OCI-LY3 (cell line): ENCODE results near the gene WNT7B.

Source experiments
- H2AFZ ChIP-seq: fragments of 200-600, 300-600 bp; shearing (Covaris generic); 2 replicates; pipeline ENCODE4 v1.6.0; 2014; ENCODE audit warnings: antibody characterized with exemption, low read depth, low read length
- H3K27ac ChIP-seq: fragments of 200-600, 300-600 bp; sonication (generic); 2 replicates; pipeline ENCODE4 v1.5.1; 2014; ENCODE audit warnings: mild to moderate bottlenecking, low read length, moderate library complexity, mixed read lengths
- H3K27me3 ChIP-seq: fragments of 200-600, 300-600 bp; sonication (generic); 2 replicates; pipeline ENCODE4 v1.6.1; 2014; ENCODE audit warnings: low read depth, low read length, mixed read lengths
- H3K36me3 ChIP-seq: fragments of 200-600, 300-600 bp; sonication (generic); replicated peaks from 2 replicates; pipeline ENCODE3; 2014; ENCODE audit warnings: low read depth, low read length, mixed read lengths
- H3K4me1 ChIP-seq: fragments of 300-600, 200-600 bp; sonication (generic); 2 replicates; pipeline ENCODE4 v1.6.1; 2014; ENCODE audit warnings: low read length, mixed read lengths
- H3K4me2 ChIP-seq: fragments of 200-600, 300-600 bp; sonication (generic); 2 replicates; pipeline ENCODE4 v1.6.1; 2014; ENCODE audit warnings: low read length, mixed read lengths
- H3K4me3 ChIP-seq: fragments of 300-600, 200-600 bp; sonication (generic); 2 replicates; pipeline ENCODE4 v1.5.1; 2014; ENCODE audit warnings: antibody characterized with exemption, mild to moderate bottlenecking, low read length, moderate library complexity
- H3K79me2 ChIP-seq: fragments of 300-600, 200-600 bp; shearing (Covaris generic); 2 replicates; pipeline ENCODE4 v1.6.1; 2014; ENCODE audit warnings: mild to moderate bottlenecking, low read length, mixed read lengths
- H3K9ac ChIP-seq: fragments of 300-600, 200-600 bp; shearing (Covaris generic); 2 replicates; pipeline ENCODE4 v1.6.0; 2014; ENCODE audit warnings: mild to moderate bottlenecking, low read length, moderate library complexity
- H3K9me3 ChIP-seq: fragments of 200-600, 300-600 bp; shearing (Covaris generic); 2 replicates; pipeline ENCODE4 v1.6.1; 2014; ENCODE audit warnings: low read length, mixed read lengths; ENCODE audit not compliant: insufficient read depth
- H4K20me1 ChIP-seq: fragments of 200-600, 300-600 bp; sonication (generic); 2 replicates; pipeline ENCODE4 v1.6.1; 2016; ENCODE audit warnings: low read length, mixed read lengths; ENCODE audit not compliant: insufficient read depth
- CTCF ChIP-seq: fragments of 200-600, 300-600 bp; sonication (generic); IDR thresholded peaks from 2 replicates; pipeline ENCODE4 v1.5.1; 2014; ENCODE audit warnings: antibody characterized with exemption, low read length, low read depth
- EZH2phosphoT487 ChIP-seq: fragments of 200-600 bp; shearing (Covaris generic); IDR thresholded peaks from 2 replicates; pipeline ENCODE4 v1.6.1; 2018; ENCODE audit warnings: antibody characterized with exemption, mixed run types, low read depth

WNT7B gene

DNA sequence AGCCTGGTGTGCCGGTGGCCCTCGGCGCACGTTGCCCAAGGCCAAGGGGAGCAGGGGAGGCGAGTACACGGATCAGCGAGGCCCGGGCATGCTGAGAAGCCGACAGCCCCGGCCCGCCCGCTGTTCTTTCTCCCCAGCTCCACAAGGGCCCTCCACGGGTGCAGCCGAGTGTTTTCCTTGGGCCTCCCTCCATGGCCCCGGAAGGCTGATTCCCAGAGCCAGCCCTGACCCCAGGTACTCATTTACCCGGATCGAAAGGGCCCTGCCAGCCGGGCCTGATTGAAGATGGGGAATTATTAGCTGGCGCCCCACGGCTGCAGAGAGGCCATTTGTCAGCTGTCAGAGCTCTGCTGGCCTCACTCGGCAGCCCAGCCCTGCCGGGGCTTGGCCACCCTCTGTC, 53.1 kb downstream of the WNT7B start:
- 0 out of 2 replicates have a peak, but pooled peaks cover 3% of the 10 kb centered on the region for H3K27me3 ChIP-seq
- H4K20me1 ChIP-seq: no peaks in the 10 kb centered on the region
- H3K9ac ChIP-seq: no peak overlapping the region
- no peaks in the 10 kb centered on the region for H3K4me1 ChIP-seq
- no peaks in the 10 kb centered on the region for H3K79me2 ChIP-seq
- no peak overlapping the region for H3K4me2 ChIP-seq
- H3K27ac ChIP-seq: no peak overlapping the region
- TF ChIP-seq EZH2phosphoT487 (no peak), CTCF (no peak)
- no peak overlapping the region for H2AFZ ChIP-seq
- H3K36me3 ChIP-seq: no peaks in the 10 kb centered on the region
- no peaks in the 10 kb centered on the region for H3K9me3 ChIP-seq
- no peak overlapping the region for H3K4me3 ChIP-seq

GRCh38 chr22:45923212-45923611, 53.8 kb downstream of the WNT7B start:
- H3K79me2 ChIP-seq: no peaks in the 10 kb centered on the region
- no peak overlapping the region for H3K4me2 ChIP-seq
- H3K27ac ChIP-seq: no peak overlapping the region
- no peaks in the 10 kb centered on the region for H4K20me1 ChIP-seq
- H2AFZ ChIP-seq: no peak overlapping the region
- H3K27me3 ChIP-seq: peaks cover under 1% of the 10 kb centered on the region; the same call in 1 of the 2 replicates
- TF ChIP-seq CTCF (no peak), EZH2phosphoT487 (no peak)
- H3K9me3 ChIP-seq: no peaks in the 10 kb centered on the region
- no peaks in the 10 kb centered on the region for H3K36me3 ChIP-seq
- H3K4me3 ChIP-seq: no peak overlapping the region
- no peaks in the 10 kb centered on the region for H3K4me1 ChIP-seq
- H3K9ac ChIP-seq: no peak overlapping the region

DNA sequence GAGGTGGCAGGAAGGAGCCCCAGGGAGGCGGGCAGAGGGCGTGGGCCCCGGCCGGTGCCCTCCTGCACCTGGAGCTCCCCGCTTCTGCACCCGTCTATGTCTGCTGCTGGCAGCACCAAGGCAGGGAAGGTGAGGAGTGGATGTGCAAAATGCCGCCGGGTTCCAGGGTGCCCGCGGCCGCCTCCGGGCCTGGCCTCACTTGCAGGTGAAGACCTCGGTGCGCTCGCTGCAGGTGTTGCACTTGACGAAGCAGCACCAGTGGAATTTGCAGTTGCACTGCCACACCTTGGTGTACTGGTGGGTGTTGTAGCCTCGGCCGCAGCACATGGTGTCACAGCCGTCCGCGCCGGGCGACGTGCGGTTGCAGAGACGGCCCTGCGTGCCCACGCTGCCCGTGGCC, 54.3 kb downstream of the WNT7B start:
- no peak overlapping the region for H2AFZ ChIP-seq
- no peaks in the 10 kb centered on the region for H4K20me1 ChIP-seq
- H3K27me3 ChIP-seq: peaks cover 6% of the 10 kb centered on the region
- no peak for TF ChIP-seq CTCF
- TF ChIP-seq EZH2phosphoT487: no peak
- no peaks in the 10 kb centered on the region for H3K36me3 ChIP-seq
- no peak overlapping the region for H3K4me3 ChIP-seq
- no peak overlapping the region for H3K9ac ChIP-seq
- no peak overlapping the region for H3K27ac ChIP-seq
- H3K4me2 ChIP-seq: no peak overlapping the region
- H3K79me2 ChIP-seq: no peaks in the 10 kb centered on the region
- H3K4me1 ChIP-seq: no peaks in the 10 kb centered on the region
- no peaks in the 10 kb centered on the region for H3K9me3 ChIP-seq

DNA sequence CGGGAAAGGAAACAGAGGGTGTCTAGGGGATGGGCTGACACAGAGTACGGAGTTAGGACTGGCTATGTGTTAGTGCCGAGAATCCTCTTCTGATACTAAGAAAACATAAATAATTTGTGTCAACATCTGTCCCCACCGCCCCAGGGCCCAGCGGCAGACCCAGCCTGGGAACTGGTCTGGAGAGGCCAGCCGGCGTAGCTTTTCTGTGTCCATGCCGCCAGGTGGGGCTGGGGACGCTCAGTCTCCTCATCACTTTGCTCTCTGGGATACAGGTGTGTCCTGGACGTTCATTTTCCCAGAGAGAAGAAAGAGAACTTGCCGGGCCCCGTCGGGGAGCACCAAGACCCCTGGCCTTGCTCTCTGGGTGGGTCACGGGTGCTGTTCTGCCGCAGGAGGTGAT, 54.7 kb downstream of the WNT7B start:
- Histone ChIP-seq H3K79me2 (no peaks in the 10 kb centered on the region), H3K9me3 (no peaks in the 10 kb centered on the region), H3K4me2 (no peak overlapping the region), H4K20me1 (no peaks in the 10 kb centered on the region), H3K27ac (no peak overlapping the region), H3K4me1 (no peaks in the 10 kb centered on the region), H3K36me3 (no peaks in the 10 kb centered on the region), H3K27me3 (peaks cover 6% of the 10 kb centered on the region), H2AFZ (no peak overlapping the region), H3K9ac (no peak overlapping the region), H3K4me3 (no peak overlapping the region)
- TF ChIP-seq EZH2phosphoT487: no peak
- no peak for TF ChIP-seq CTCF
